ENCODE results near the gene QPCT. TPM values are rescaled to one million over a fixed set of nuclear protein-coding genes. Genes with fewer than 3 reads are reported as not detected.

Gene QPCT
- total and polyA plus RNA-seq, 5 donors = 1.7 to 7.3 (median 2.5) TPM

- Histone ChIP-seq H3K9me3 (ENCODE audit: control insufficient read depth, low read length) (no peaks in the 10 kb centered on the region), H3K4me3 (ENCODE audit: low read length) (no peak overlapping the region), H3K27ac (ENCODE audit: low read length) (no peak overlapping the region), H3K4me1 (ENCODE audit: control insufficient read depth, insufficient read depth, low read length) (no peaks in the 10 kb centered on the region), H3K27me3 (ENCODE audit: control insufficient read depth, insufficient read depth) (no peaks in the 10 kb centered on the region)
- DNase-seq (no peak), ATAC-seq (no peak)
- intact Hi-C loops (cut with DNase I) = no loop called here
- 91% methylated on average over 3 of the region's 3 CpGs for WGBS
These were observed 16.9 kb downstream of the QPCT start for GRCh38 chr2:37361216-37361815.

GRCh38 chr2:37361994-37362698, 17.7 kb downstream of the QPCT start:
- Histone ChIP-seq H3K27ac (ENCODE audit: low read length) (no peak overlapping the region), H3K4me3 (ENCODE audit: low read length) (no peak overlapping the region), H3K27me3 (ENCODE audit: control insufficient read depth, insufficient read depth) (no peaks in the 10 kb centered on the region), H3K9me3 (ENCODE audit: control insufficient read depth, low read length) (no peaks in the 10 kb centered on the region), H3K4me1 (ENCODE audit: control insufficient read depth, insufficient read depth, low read length) (no peaks in the 10 kb centered on the region)
- no peak for DNase-seq
- no peak for ATAC-seq
- 79% methylated on average over 9 of the region's 9 CpGs for WGBS
- intact Hi-C loops (cut with DNase I) = no loop called here

- no peak overlapping the region for H3K27ac ChIP-seq (ENCODE audit: low read length)
- H3K4me3 ChIP-seq (ENCODE audit: low read length) = no peak overlapping the region
- no peaks in the 10 kb centered on the region for H3K27me3 ChIP-seq (ENCODE audit: control insufficient read depth, insufficient read depth)
- 95% methylated on average over 6 of the region's 6 CpGs for WGBS
- H3K4me1 ChIP-seq (ENCODE audit: control insufficient read depth, insufficient read depth, low read length) = no peaks in the 10 kb centered on the region
- DNase-seq (no peak), ATAC-seq (no peak)
- intact Hi-C loops (cut with DNase I) = no loop called here
- no peaks in the 10 kb centered on the region for H3K9me3 ChIP-seq (ENCODE audit: control insufficient read depth, low read length)
These were observed 19.9 kb downstream of the QPCT start for GRCh38 chr2:37364351-37364750.

- no peak for ATAC-seq
- 93% methylated on average over 2 of the region's 2 CpGs for WGBS
These were observed 21.2 kb downstream of the QPCT start for GRCh38 chr2:37365669-37366068.

GRCh38 chr2:37366773-37367172, 22.3 kb downstream of the QPCT start:
- ATAC-seq (peak in 1 of 2 donors; percentile 51), DNase-seq (no peak)
- 62% methylated on average over 4 of the region's 4 CpGs for whole genome bisulfite sequencing
- intact Hi-C loops (cut with DNase I) = no loop called here
- Histone ChIP-seq H3K27ac (ENCODE audit: low read length) (no peak overlapping the region), H3K27me3 (ENCODE audit: control insufficient read depth, insufficient read depth) (no peaks in the 10 kb centered on the region), H3K9me3 (ENCODE audit: control insufficient read depth, low read length) (no peaks in the 10 kb centered on the region), H3K4me1 (ENCODE audit: control insufficient read depth, insufficient read depth, low read length) (no peaks in the 10 kb centered on the region), H3K4me3 (ENCODE audit: low read length) (no peak overlapping the region)

More at GRCh38 chr2:37365669-37366068, 21.2 kb downstream of the QPCT start:
- DNase-seq = no peak
- Histone ChIP-seq H3K9me3 (ENCODE audit: control insufficient read depth, low read length) (no peaks in the 10 kb centered on the region), H3K4me3 (ENCODE audit: low read length) (no peak overlapping the region), H3K27ac (ENCODE audit: low read length) (no peak overlapping the region), H3K4me1 (ENCODE audit: control insufficient read depth, insufficient read depth, low read length) (no peaks in the 10 kb centered on the region), H3K27me3 (ENCODE audit: control insufficient read depth, insufficient read depth) (no peaks in the 10 kb centered on the region)
- intact Hi-C loops (cut with DNase I) = no loop called here

- DNase-seq = no peak
- Histone ChIP-seq H3K4me3 (ENCODE audit: low read length) (no peak overlapping the region), H3K27me3 (ENCODE audit: control insufficient read depth, insufficient read depth) (no peaks in the 10 kb centered on the region), H3K9me3 (ENCODE audit: control insufficient read depth, low read length) (no peaks in the 10 kb centered on the region), H3K4me1 (ENCODE audit: control insufficient read depth, insufficient read depth, low read length) (no peaks in the 10 kb centered on the region), H3K27ac (ENCODE audit: low read length) (no peak overlapping the region)
- ATAC-seq = no peak
- 96% methylated on average over 7 of the region's 7 CpGs for WGBS
- intact Hi-C loops (cut with DNase I) = no loop called here
These were observed 22.9 kb downstream of the QPCT start for GRCh38 chr2:37367310-37367709.

DNA sequence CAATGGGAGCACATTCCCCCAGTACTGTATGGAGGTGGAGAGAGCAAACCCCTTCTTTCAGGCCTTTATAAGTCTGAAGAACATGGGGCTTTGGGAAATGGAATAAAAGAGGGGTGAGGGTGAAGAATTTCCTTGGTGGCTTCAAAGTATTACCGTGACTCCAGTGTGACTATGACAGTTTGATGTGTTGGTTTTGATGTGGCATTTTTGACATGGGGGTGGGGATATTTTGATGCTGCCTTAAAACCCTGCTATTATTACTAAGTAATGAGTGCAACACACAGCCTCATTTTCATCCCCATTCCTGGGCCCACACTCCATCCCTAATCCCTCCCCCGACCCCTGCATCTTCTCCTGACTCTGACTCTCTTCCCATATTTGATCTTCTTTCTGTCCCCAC, 23.6 kb downstream of the QPCT start:
- no peaks in the 10 kb centered on the region for H3K9me3 ChIP-seq (ENCODE audit: control insufficient read depth, low read length)
- H3K27ac ChIP-seq (ENCODE audit: low read length) = no peak overlapping the region
- no peaks in the 10 kb centered on the region for H3K4me1 ChIP-seq (ENCODE audit: control insufficient read depth, insufficient read depth, low read length)
- DNase-seq = no peak
- no peak for ATAC-seq
- H3K27me3 ChIP-seq (ENCODE audit: control insufficient read depth, insufficient read depth) = no peaks in the 10 kb centered on the region
- no peak overlapping the region for H3K4me3 ChIP-seq (ENCODE audit: low read length)
- intact Hi-C loops (cut with DNase I) = no loop called here
- WGBS = 98% methylated on average over 2 of the region's 2 CpGs

GRCh38 chr2:37370666-37371065, 26.2 kb downstream of the QPCT start:
- WGBS = 96% methylated on average over 1 of the region's 1 CpG
- Histone ChIP-seq H3K27me3 (ENCODE audit: control insufficient read depth, insufficient read depth) (no peaks in the 10 kb centered on the region), H3K9me3 (ENCODE audit: control insufficient read depth, low read length) (no peaks in the 10 kb centered on the region), H3K4me3 (ENCODE audit: low read length) (no peak overlapping the region), H3K27ac (ENCODE audit: low read length) (no peak overlapping the region), H3K4me1 (ENCODE audit: control insufficient read depth, insufficient read depth, low read length) (no peaks in the 10 kb centered on the region)
- intact Hi-C loops (cut with DNase I) = no loop called here
- DNase-seq (no peak), ATAC-seq (no peak)

DNA sequence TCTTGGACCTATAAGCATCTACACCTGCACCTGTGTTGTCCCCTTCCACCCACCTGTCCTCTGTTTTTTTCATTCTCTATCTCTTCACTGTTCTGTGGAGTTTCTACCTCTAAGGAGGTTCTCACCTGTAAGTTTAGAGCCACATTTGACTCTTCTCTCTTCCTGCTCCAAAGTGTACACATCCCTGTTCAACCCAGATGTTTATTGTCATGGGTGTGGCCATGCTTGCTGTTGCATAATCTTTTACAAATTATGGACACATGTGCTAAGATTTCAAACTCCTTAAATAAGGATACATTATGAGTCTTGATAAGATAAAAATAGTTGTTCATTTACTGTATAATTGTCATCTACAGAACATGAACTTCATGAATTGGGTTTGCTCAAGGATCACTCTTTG, 27.6 kb downstream of the QPCT start:
- no peak overlapping the region for H3K27ac ChIP-seq (ENCODE audit: low read length)
- intact Hi-C loops (cut with DNase I) = no loop called here
- ATAC-seq (no peak), DNase-seq (no peak)
- H3K4me3 ChIP-seq (ENCODE audit: low read length) = no peak overlapping the region
- no peaks in the 10 kb centered on the region for H3K27me3 ChIP-seq (ENCODE audit: control insufficient read depth, insufficient read depth)
- H3K4me1 ChIP-seq (ENCODE audit: control insufficient read depth, insufficient read depth, low read length) = no peaks in the 10 kb centered on the region
- no peaks in the 10 kb centered on the region for H3K9me3 ChIP-seq (ENCODE audit: control insufficient read depth, low read length)

DNA sequence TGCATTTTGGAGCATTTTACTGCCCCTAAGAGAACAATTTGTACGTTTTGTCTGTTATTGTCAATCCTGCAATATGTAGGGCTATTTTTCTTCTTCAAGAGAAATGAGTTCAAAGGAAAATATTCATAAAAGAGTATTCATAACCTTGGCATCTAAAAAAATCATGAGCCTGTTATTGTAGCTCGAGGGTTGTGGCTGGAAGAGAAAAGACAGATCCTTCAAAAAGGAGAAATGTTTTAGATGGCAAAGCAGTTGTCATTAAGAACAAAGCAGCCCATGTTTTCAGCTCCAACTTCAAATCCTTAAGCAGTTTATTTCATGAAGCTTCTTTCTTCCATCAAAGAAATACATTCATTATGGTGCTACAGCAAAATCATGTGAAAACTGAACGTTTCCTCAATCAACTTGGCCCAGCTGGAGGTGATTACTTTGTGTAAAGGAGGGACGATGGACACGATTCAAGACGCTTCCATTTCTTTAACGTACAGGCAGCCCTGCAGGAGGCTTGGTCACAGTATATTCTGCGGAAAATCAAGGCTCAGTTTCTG, 31.4 kb downstream of the QPCT start:
- intact Hi-C loops (cut with DNase I) = no loop called here
- no peaks in the 10 kb centered on the region for H3K27me3 ChIP-seq (ENCODE audit: control insufficient read depth, insufficient read depth)
- DNase-seq = no peak
- H3K4me1 ChIP-seq (ENCODE audit: control insufficient read depth, insufficient read depth, low read length) = no peaks in the 10 kb centered on the region
- H3K27ac ChIP-seq (ENCODE audit: low read length) = no peak overlapping the region
- H3K4me3 ChIP-seq (ENCODE audit: low read length) = no peak overlapping the region
- 76% methylated on average over 8 of the region's 8 CpGs for WGBS
- H3K9me3 ChIP-seq (ENCODE audit: control insufficient read depth, low read length) = no peaks in the 10 kb centered on the region
- no peak for ATAC-seq

- no peaks in the 10 kb centered on the region for H3K9me3 ChIP-seq (ENCODE audit: control insufficient read depth, low read length)
- H3K4me1 ChIP-seq (ENCODE audit: control insufficient read depth, insufficient read depth, low read length) = no peaks in the 10 kb centered on the region
- 71% methylated on average over 9 of the region's 9 CpGs for WGBS
- H3K27ac ChIP-seq (ENCODE audit: low read length) = no peak overlapping the region
- ATAC-seq = peak; percentile 55 to 63
- intact Hi-C loops (cut with DNase I) = no loop called here
- no peak overlapping the region for H3K4me3 ChIP-seq (ENCODE audit: low read length)
- no peaks in the 10 kb centered on the region for H3K27me3 ChIP-seq (ENCODE audit: control insufficient read depth, insufficient read depth)
- DNase-seq = peak; percentile 37 to 57 (median 50)
These were observed 32.2 kb downstream of the QPCT start for GRCh38 chr2:37376421-37377186.

Measured in right cardiac atrium (tissue), 5 donors.